Activated CD4-positive, alpha-beta T cell treated with anti-CD3 and anti-CD28 coated beads, Interleukin-2, amount 50 U/mL, for 4 hours (primary cell): ENCODE results near the gene MET.
"Not testable (repeated sequence)": the region's sequence is repeated elsewhere in the genome, so short reads cannot be mapped to it uniquely, and the experiment has no call there.

ENCODE experiments used
- DNase-seq, 2 experiments: peaks; one replicate each; pipeline ENCODE4 v3.0.0-alpha.2; 2020

The MET gene

GRCh38 chr7:116812860-116813259, 140.9 kb downstream of the MET start:
- DNase-seq: no peak

GRCh38 chr7:116813371-116813770, 141.4 kb downstream of the MET start:
- DNase-seq: not testable (repeated sequence)

GRCh38 chr7:116815041-116815440, 143.0 kb downstream of the MET start:
- DNase-seq: no peak

- no peak for DNase-seq
Measured at GRCh38 chr7:116820149-116820548, 148.2 kb downstream of the MET start.

GRCh38 chr7:116821647-116822046, 149.7 kb downstream of the MET start:
- not testable (repeated sequence) for DNase-seq

GRCh38 chr7:116824449-116824848, 152.5 kb downstream of the MET start:
- no peak for DNase-seq

GRCh38 chr7:116828281-116828680, 156.3 kb downstream of the MET start:
- no peak for DNase-seq

GRCh38 chr7:116829041-116829440, 157.0 kb downstream of the MET start:
- no peak for DNase-seq

GRCh38 chr7:116829493-116829892, 157.5 kb downstream of the MET start:
- DNase-seq: no peak

GRCh38 chr7:116832692-116833091, 160.7 kb downstream of the MET start:
- DNase-seq: no peak

- DNase-seq: no peak
Measured at GRCh38 chr7:116834815-116835504, 163.0 kb downstream of the MET start.

- no peak for DNase-seq
Measured at GRCh38 chr7:116836048-116836447, 164.1 kb downstream of the MET start.

- no peak for DNase-seq
Measured at GRCh38 chr7:116836911-116837310, 164.9 kb downstream of the MET start.

GRCh38 chr7:116837586-116837985, 165.6 kb downstream of the MET start:
- DNase-seq: no peak

- DNase-seq: no peak
Measured at GRCh38 chr7:116840256-116840655, 168.3 kb downstream of the MET start.

- no peak for DNase-seq
Measured at GRCh38 chr7:116842371-116842770, 170.4 kb downstream of the MET start.

- DNase-seq: no peak
Measured at GRCh38 chr7:116843378-116843777, 171.4 kb downstream of the MET start.
